Measurements from ENCODE around the gene EPS8L1.
A peak's percentile ranks its signal among the peaks of the same experiment; 100 is the strongest.

The EPS8L1 gene

GRCh38 chr19:55081770-55082019, 6.0 kb downstream of the EPS8L1 start:
- H3K36me3 ChIP-seq (ENCODE audit: control insufficient read depth, insufficient read depth, low read length): no peaks in the 10 kb centered on the region
- peaks cover 14% of the 10 kb centered on the region; the same call in 1 of the 2 replicates for H3K4me1 ChIP-seq (ENCODE audit: control insufficient read depth, insufficient read depth, low read length)
- no peaks in the 10 kb centered on the region for H3K9me3 ChIP-seq (ENCODE audit: control insufficient read depth, insufficient read depth, low read length)
- peaks cover 41% of the 10 kb centered on the region for H3K27me3 ChIP-seq (ENCODE audit: control insufficient read depth, insufficient read depth, low read length)
- H3K27ac ChIP-seq (ENCODE audit: low read depth, low read length): no peak overlapping the region
- H3K4me3 ChIP-seq (ENCODE audit: low read depth, low read length): peak overlapping the region; percentile 88
- no peak overlapping the region; the same call in 1 of the 2 replicates for H3K9ac ChIP-seq (ENCODE audit: low read depth, low read length)

GRCh38 chr19:55082020-55082851, 6.6 kb downstream of the EPS8L1 start:
- Histone ChIP-seq H3K4me3 (ENCODE audit: low read depth, low read length) (peak overlapping the region; percentile 88), H3K9me3 (ENCODE audit: control insufficient read depth, insufficient read depth, low read length) (no peaks in the 10 kb centered on the region), H3K27ac (ENCODE audit: low read depth, low read length) (no peak overlapping the region), H3K36me3 (ENCODE audit: control insufficient read depth, insufficient read depth, low read length) (no peaks in the 10 kb centered on the region), H3K27me3 (ENCODE audit: control insufficient read depth, insufficient read depth, low read length) (peaks cover 37% of the 10 kb centered on the region), H3K4me1 (ENCODE audit: control insufficient read depth, insufficient read depth, low read length) (peaks cover 14% of the 10 kb centered on the region; the same call in 1 of the 2 replicates), H3K9ac (ENCODE audit: low read depth, low read length) (no peak overlapping the region; the same call in 1 of the 2 replicates)

- no peak overlapping the region for H3K4me3 ChIP-seq (ENCODE audit: low read depth, low read length)
- H3K9ac ChIP-seq (ENCODE audit: low read depth, low read length): no peak overlapping the region
- no peaks in the 10 kb centered on the region for H3K9me3 ChIP-seq (ENCODE audit: control insufficient read depth, insufficient read depth, low read length)
- H3K27me3 ChIP-seq (ENCODE audit: control insufficient read depth, insufficient read depth, low read length): peaks cover 36% of the 10 kb centered on the region
- H3K4me1 ChIP-seq (ENCODE audit: control insufficient read depth, insufficient read depth, low read length): peaks cover 23% of the 10 kb centered on the region; the same call in 1 of the 2 replicates
- H3K27ac ChIP-seq (ENCODE audit: low read depth, low read length): no peak overlapping the region
- H3K36me3 ChIP-seq (ENCODE audit: control insufficient read depth, insufficient read depth, low read length): no peaks in the 10 kb centered on the region
These were observed 7.6 kb downstream of the EPS8L1 start for GRCh38 chr19:55083004-55083850.

- H3K4me3 ChIP-seq (ENCODE audit: low read depth, low read length): no peak overlapping the region
- H3K36me3 ChIP-seq (ENCODE audit: control insufficient read depth, insufficient read depth, low read length): no peaks in the 10 kb centered on the region
- no peak overlapping the region for H3K27ac ChIP-seq (ENCODE audit: low read depth, low read length)
- no peaks in the 10 kb centered on the region for H3K9me3 ChIP-seq (ENCODE audit: control insufficient read depth, insufficient read depth, low read length)
- no peak overlapping the region for H3K9ac ChIP-seq (ENCODE audit: low read depth, low read length)
- H3K27me3 ChIP-seq (ENCODE audit: control insufficient read depth, insufficient read depth, low read length): peaks cover 30% of the 10 kb centered on the region
- peaks cover 28% of the 10 kb centered on the region for H3K4me1 ChIP-seq (ENCODE audit: control insufficient read depth, insufficient read depth, low read length)
These were observed 8.7 kb downstream of the EPS8L1 start for GRCh38 chr19:55084416-55084815.

- Histone ChIP-seq H3K4me1 (ENCODE audit: control insufficient read depth, insufficient read depth, low read length) (peaks cover 21% of the 10 kb centered on the region), H3K27ac (ENCODE audit: low read depth, low read length) (peak overlapping the region; percentile 67), H3K27me3 (ENCODE audit: control insufficient read depth, insufficient read depth, low read length) (peaks cover 25% of the 10 kb centered on the region), H3K9me3 (ENCODE audit: control insufficient read depth, insufficient read depth, low read length) (no peaks in the 10 kb centered on the region), H3K36me3 (ENCODE audit: control insufficient read depth, insufficient read depth, low read length) (peaks cover 6% of the 10 kb centered on the region), H3K9ac (ENCODE audit: low read depth, low read length) (no peak overlapping the region), H3K4me3 (ENCODE audit: low read depth, low read length) (peak overlapping the region; percentile 71)
These were observed 10.4 kb downstream of the EPS8L1 start for GRCh38 chr19:55085923-55086715.

GRCh38 chr19:55086730-55087541, 11.3 kb downstream of the EPS8L1 start:
- Histone ChIP-seq H3K27ac (ENCODE audit: low read depth, low read length) (peak overlapping the region; percentile 67), H3K27me3 (ENCODE audit: control insufficient read depth, insufficient read depth, low read length) (peaks cover 22% of the 10 kb centered on the region), H3K4me1 (ENCODE audit: control insufficient read depth, insufficient read depth, low read length) (peaks cover 24% of the 10 kb centered on the region), H3K4me3 (ENCODE audit: low read depth, low read length) (peak overlapping the region; percentile 71), H3K9me3 (ENCODE audit: control insufficient read depth, insufficient read depth, low read length) (no peaks in the 10 kb centered on the region), H3K9ac (ENCODE audit: low read depth, low read length) (no peak overlapping the region; the same call in 1 of the 2 replicates), H3K36me3 (ENCODE audit: control insufficient read depth, insufficient read depth, low read length) (peaks cover 12% of the 10 kb centered on the region)

GRCh38 chr19:55087542-55087901, 11.9 kb downstream of the EPS8L1 start:
- Histone ChIP-seq H3K4me3 (ENCODE audit: low read depth, low read length) (peak overlapping the region; percentile 71), H3K4me1 (ENCODE audit: control insufficient read depth, insufficient read depth, low read length) (peaks cover 24% of the 10 kb centered on the region), H3K27ac (ENCODE audit: low read depth, low read length) (no peak overlapping the region), H3K9ac (ENCODE audit: low read depth, low read length) (no peak overlapping the region), H3K27me3 (ENCODE audit: control insufficient read depth, insufficient read depth, low read length) (peaks cover 22% of the 10 kb centered on the region), H3K36me3 (ENCODE audit: control insufficient read depth, insufficient read depth, low read length) (peaks cover 12% of the 10 kb centered on the region), H3K9me3 (ENCODE audit: control insufficient read depth, insufficient read depth, low read length) (no peaks in the 10 kb centered on the region)

GRCh38 chr19:55088021-55088451, 12.4 kb downstream of the EPS8L1 start:
- Histone ChIP-seq H3K27ac (ENCODE audit: low read depth, low read length) (no peak overlapping the region), H3K4me1 (ENCODE audit: control insufficient read depth, insufficient read depth, low read length) (peaks cover 27% of the 10 kb centered on the region), H3K9me3 (ENCODE audit: control insufficient read depth, insufficient read depth, low read length) (no peaks in the 10 kb centered on the region), H3K27me3 (ENCODE audit: control insufficient read depth, insufficient read depth, low read length) (peaks cover 22% of the 10 kb centered on the region), H3K36me3 (ENCODE audit: control insufficient read depth, insufficient read depth, low read length) (peaks cover 12% of the 10 kb centered on the region), H3K9ac (ENCODE audit: low read depth, low read length) (no peak overlapping the region), H3K4me3 (ENCODE audit: low read depth, low read length) (peak overlapping the region; percentile 71; the same call in 1 of the 2 replicates)

GRCh38 chr19:55088543-55089341, 13.1 kb downstream of the EPS8L1 start:
- Histone ChIP-seq H3K9me3 (ENCODE audit: control insufficient read depth, insufficient read depth, low read length) (no peaks in the 10 kb centered on the region), H3K9ac (ENCODE audit: low read depth, low read length) (no peak overlapping the region), H3K36me3 (ENCODE audit: control insufficient read depth, insufficient read depth, low read length) (peaks cover 12% of the 10 kb centered on the region), H3K4me3 (ENCODE audit: low read depth, low read length) (no peak overlapping the region), H3K4me1 (ENCODE audit: control insufficient read depth, insufficient read depth, low read length) (peaks cover 27% of the 10 kb centered on the region), H3K27ac (ENCODE audit: low read depth, low read length) (no peak overlapping the region), H3K27me3 (ENCODE audit: control insufficient read depth, insufficient read depth, low read length) (peaks cover 22% of the 10 kb centered on the region)
